Left colon (tissue), 2 donors: Measurements from ENCODE around the gene ITGA1. TPM values are rescaled to one million over a fixed set of nuclear protein-coding genes. Genes with fewer than 3 reads are reported as not detected.
A peak's percentile ranks its signal among the peaks of the same experiment; 100 is the strongest.
"Not testable (repeated sequence)": the region's sequence is repeated elsewhere in the genome, so short reads cannot be mapped to it uniquely, and the experiment has no call there.

Experiments
- ATAC-seq: fragments of 200-7000 bp; cut with Tn5 transposase; one replicate; pipeline ENCODE4 v1.9.1; 2020; ENCODE audit warnings: mild to moderate bottlenecking, moderate library complexity
- DNase-seq, 2 donors: peaks; one replicate each; pipeline ENCODE4 v3.0.0-alpha.2; 2020
- intact Hi-C, 2 donors: fragments of 100-400 bp; cut with DNase I in 1 of 2; cut with micrococcal nuclease in 1 of 2; formaldehyde crosslinking; loops; one replicate each; pipeline versions ENCODE4 v1.11.2 to v1.14.0; 2022; cut with DNase I, micrococcal nuclease
- total RNA-seq, 2 donors: library from RNA; stranded (reverse); fragmentation: NEBNext Ultra II Directional; extraction: Animal tissue kit (Norgen Biotek cat#: 25700); gene quantifications; one replicate each; pipeline ENCODE4 v1.2.1, GENCODE V29; 2021
- donor health status: DM: no; HTN: no; CAD: no.
- donor health status: DM: yes; HTN: yes; CAD: no.

Gene ITGA1
- total RNA-seq, 2 donors from 2014 or later = 25.2 to 47.0 TPM

DNA sequence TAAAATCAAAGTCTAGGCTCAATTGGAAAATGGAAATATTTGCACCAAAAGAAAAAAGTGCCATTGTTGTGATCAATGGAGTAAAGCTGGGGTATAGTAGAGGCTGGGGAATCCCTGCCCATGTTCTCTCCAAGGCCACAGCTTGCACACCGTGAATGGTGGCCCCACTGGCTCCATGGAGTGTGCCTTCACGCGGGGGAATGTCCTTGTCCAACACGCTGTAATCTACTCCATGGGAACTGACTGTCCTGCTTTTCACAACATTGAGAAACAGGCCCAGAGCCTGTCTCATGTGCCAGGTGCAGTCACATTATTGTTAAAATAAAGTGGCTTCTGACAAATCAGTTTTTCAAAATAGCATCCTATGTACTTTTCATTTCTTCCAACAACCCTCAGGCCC, 168.3 kb downstream of the ITGA1 start:
- DNase-seq (no peak), ATAC-seq (no peak)
- intact Hi-C loops = no loop called here

GRCh38 chr5:52956915-52957747, 169.4 kb downstream of the ITGA1 start:
- DNase-seq (no peak), ATAC-seq (peak; percentile 64)
- intact Hi-C loops = no loop called here

- DNase-seq (no peak), ATAC-seq (no peak)
- intact Hi-C loops = no loop called here
Observed at GRCh38 chr5:52961274-52961681, 173.6 kb downstream of the ITGA1 start.

- intact Hi-C loops = no loop called here
- ATAC-seq = no peak
- DNase-seq = no peak
Observed at GRCh38 chr5:52963636-52964035, 175.9 kb downstream of the ITGA1 start.

DNA sequence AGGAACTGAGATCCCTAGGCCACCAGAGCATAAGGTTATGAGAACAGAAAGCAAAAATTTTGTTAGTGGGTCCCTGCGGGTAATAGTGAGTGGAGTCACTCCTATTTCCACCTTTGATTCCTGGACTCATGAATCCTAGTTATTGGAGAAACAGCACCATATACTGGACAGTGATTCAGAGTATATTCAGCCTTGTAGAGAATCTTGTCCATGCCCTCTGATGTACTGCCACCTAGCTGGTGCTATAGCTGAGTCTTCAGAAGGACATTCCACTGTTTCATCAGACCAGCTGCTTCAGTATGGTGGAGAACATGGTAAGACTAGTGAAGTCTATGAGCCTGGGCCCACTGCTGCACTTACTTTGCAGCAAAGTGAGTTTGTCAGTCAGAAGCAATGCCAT, 176.4 kb downstream of the ITGA1 start:
- intact Hi-C loops = no loop called here
- peak; percentile 34 for ATAC-seq

DNA sequence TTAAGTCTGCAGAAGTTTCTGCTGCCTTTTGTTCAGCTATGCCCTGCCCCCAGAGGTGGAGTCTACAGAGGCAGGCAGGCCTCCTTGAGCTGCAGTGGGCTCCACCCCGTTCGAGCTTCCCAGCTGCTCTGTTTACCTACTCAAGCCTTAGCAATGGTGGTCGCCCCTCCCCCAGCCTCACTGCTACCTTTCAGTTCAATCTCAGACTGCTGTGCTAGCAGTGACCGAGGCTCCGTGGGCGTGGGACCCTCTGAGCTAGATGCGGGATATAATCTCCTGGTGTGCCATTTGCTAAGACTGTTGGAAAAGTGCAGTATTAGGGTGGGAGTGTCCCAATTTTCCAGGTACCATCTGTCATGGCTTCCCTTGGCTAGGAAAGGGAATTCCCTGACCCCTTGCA, 188.4 kb downstream of the ITGA1 start:
- intact Hi-C loops, DNase-seq, ATAC-seq: not testable (repeated sequence)

More for the DNA sequence above, 176.4 kb downstream of the ITGA1 start:
- no peak for DNase-seq

DNA sequence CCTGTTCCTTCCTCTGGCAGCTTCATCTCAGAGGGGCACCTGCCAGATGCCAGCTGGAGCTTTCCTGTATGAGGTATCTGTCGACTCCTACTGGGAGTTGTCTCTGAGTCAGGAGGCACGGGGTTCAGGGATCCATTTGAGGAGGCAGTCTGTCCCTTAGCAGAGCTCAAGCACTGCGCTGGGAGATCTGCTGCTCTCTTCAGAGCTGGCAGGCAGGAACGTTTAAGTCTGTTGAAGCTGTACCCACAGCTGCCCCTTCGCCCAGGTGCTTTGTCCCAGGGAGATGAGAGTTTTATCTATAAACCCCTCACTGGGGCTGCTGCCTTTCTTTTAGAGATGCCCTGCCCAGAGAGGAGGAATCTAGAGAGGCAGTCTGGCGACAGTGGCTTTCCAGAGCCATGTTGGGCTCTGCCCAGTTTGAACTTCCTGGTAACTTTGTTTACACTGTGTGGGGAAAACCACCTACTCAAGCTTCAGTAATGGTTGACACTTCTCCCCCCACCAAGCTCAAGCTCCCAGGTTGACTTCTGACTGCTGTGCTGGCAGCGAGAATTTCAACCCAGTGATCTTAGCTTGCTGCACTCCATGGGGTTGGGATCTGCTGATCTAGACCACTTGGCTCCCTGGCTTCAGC, 189.7 kb downstream of the ITGA1 start:
- intact Hi-C loops = no loop called here
- DNase-seq (no peak), ATAC-seq (no peak)

GRCh38 chr5:52981507-52981906, 193.8 kb downstream of the ITGA1 start:
- ATAC-seq (no peak), DNase-seq (no peak)
- intact Hi-C loops = no loop called here

DNA sequence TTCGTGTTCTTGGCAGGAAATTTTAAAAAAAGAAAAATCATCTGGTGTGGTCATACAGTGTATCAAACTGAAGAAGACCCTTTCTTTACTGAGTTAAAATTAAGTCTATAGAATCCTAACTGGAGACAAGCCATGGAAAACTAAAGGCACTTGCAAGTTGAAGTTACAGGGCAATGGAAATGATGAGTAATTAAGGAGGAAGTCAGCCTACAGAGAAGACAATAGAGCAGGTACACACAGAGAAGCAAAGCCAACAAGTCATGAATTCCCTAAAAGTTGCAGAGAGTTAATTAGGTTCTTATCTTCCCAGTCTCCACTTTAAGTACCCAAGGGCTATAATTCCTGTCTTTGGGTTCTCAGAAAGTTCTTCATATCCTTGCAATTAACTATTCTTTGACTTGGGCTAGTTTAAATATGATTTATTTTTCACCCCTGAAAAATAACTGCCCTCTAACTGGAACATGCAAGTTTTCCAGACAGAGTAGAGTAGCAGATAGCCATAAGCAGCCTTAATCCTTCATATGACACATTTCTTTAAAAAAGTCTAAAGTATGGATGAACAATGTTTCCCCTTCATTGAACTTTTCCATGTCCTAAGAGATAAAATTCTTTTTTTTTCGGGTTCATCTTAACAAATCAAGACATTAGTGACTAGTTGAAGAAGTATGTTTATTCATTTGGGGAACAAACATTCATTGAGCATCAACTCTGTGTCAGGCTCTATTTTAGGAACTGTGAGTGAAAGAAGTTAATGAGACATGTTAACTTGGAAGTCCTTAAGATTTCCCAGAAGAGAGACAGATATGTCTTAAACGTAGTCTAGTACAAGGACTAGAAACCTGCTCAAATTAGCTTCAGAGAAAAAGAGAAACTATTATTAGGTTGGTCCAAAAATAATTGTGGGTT, 196.3 kb downstream of the ITGA1 start:
- no peak for DNase-seq
- ATAC-seq = no peak
- intact Hi-C loops = no loop called here

GRCh38 chr5:52985306-52985705, 197.6 kb downstream of the ITGA1 start:
- no peak for ATAC-seq
- intact Hi-C loops = no loop called here

GRCh38 chr5:52987711-52988331, 200.1 kb downstream of the ITGA1 start:
- peak; percentile 35 for ATAC-seq

More at GRCh38 chr5:52985306-52985705, 197.6 kb downstream of the ITGA1 start:
- DNase-seq = no peak

GRCh38 chr5:52988335-52989024, 200.8 kb downstream of the ITGA1 start:
- peak; percentile 27 for ATAC-seq
- DNase-seq = no peak
- intact Hi-C loops = no loop called here

More at GRCh38 chr5:52987711-52988331, 200.1 kb downstream of the ITGA1 start:
- no peak for DNase-seq
- intact Hi-C loops = no loop called here

DNA sequence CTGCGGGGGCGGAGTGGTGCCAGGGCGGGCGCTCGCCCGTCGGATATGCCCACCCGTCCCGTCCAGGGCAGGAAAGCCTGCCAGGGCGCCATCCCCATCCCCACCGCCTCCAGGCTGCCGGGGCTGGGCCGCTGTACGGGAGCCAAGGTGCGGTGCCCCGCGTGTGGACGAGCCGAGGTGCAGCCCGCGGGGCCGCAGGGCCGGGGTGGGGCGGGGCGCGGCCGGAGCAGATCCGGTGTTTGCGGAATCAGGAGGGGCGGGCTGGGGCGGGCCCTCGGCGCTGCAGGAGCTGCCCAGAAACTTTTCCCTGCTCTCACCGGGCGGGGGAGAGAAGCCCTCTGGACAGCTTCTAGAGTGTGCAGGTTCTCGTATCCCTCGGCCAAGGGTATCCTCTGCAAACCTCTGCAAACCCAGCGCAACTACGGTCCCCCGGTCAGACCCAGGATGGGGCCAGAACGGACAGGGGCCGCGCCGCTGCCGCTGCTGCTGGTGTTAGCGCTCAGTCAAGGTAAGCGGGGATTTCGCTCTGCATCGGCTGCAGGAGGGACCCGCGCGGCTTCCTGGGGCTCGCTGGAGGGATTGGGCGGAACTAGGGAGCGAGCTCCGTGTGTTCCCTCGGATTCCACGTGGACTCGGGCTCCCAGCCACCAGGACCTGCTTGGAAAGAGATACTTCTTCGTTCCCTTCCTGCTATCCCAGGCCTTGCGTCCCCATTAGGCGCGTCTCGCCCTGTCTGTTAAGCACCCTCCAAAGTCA, 201.5 kb downstream of the ITGA1 start, which contains the start of gene ITGA2:
Gene ITGA2 (plus strand): TSS at position 328 of the 756 bp plus-strand sequence. CDS start 117 bp downstream, at position 445.
- ATAC-seq (peak; percentile 88), DNase-seq (peak; percentile 80)
- intact Hi-C loops = no loop called here

DNA sequence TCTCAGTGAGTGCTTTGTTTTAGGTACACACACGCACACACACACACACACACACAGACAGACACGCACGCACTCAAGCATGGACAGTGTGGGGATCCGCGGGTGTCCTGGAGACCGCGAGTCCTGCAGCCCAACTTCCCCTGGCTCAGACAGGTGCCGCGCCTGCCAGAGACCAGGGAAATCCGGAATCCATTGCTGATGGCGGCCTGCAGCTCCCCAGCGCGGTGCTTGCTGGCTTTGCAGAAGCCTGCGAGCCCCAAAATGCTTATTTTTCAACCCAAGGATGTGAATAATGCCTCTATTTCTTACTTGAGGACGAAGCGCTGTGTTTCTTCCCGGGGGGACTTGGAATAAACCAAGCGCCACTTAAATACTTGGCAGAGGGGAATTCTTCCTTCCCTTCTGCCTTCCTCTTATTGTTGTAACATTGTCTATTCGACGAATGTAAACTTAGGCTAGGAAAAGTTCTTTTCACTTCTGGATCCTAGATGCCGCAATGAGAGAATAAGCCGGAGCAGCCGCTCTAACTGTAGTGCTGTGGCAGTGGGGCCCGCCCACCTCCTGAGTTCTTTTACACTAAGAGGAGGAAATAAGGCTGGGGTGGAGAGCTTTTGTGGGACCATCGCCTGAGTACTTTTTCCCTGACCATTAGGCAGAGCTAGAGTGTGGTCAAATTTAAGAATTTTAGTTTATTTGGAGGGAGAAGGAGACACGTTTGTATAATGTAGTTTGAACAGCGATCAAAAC, 202.2 kb downstream of the ITGA1 start:
- ATAC-seq (peak; percentile 66), DNase-seq (peak; percentile 62 to 67)
- intact Hi-C loops = no loop called here

- ATAC-seq (no peak), DNase-seq (no peak)
- intact Hi-C loops = no loop called here
Observed at GRCh38 chr5:52990528-52990925, 202.8 kb downstream of the ITGA1 start.

- ATAC-seq (no peak), DNase-seq (no peak)
- intact Hi-C loops = no loop called here
Observed at GRCh38 chr5:52993367-52993766, 205.7 kb downstream of the ITGA1 start.

- intact Hi-C loops = no loop called here
- ATAC-seq (no peak), DNase-seq (no peak)
Observed at GRCh38 chr5:52994266-52994665, 206.6 kb downstream of the ITGA1 start.
